ENCODE results near the gene TBCEL.

The TBCEL gene

DNA sequence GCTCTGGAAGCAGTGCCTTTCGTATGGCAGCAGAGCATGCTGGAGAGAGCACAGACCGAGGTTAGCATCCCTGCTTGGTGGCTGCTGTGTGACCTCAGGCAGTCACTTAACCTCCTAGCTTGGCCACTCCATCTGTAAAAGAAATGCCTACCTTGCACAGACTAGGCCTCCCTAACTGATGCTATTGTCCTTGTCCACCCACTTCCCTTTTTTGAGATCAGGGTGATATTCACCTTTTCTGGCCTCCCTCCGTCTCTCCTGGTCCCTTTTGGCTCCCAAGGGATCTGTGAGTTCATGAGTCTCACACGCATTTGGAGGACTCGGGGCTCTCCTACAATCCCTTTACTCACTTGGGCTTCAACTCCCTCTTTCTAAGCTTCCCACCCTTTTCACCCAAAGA lies 114.4 kb downstream of the TBCEL start:
- H3K4me3 ChIP-seq (ENCODE audit: low read depth, low read length): no peak overlapping the region
- no peaks in the 10 kb centered on the region for H3K27me3 ChIP-seq (ENCODE audit: insufficient read depth, low read length)
- no peaks in the 10 kb centered on the region for H3K36me3 ChIP-seq (ENCODE audit: insufficient read depth, low read length)
- no peak overlapping the region for H3K27ac ChIP-seq (ENCODE audit: low read depth, low read length)
- H2AFZ ChIP-seq (ENCODE audit: low read length, unreplicated experiment): no peak overlapping the region
- H3K4me1 ChIP-seq (ENCODE audit: control insufficient read depth, insufficient read depth, low read length, unreplicated experiment): no peaks in the 10 kb centered on the region
- no peaks in the 10 kb centered on the region for H3K79me2 ChIP-seq (ENCODE audit: control insufficient read depth, insufficient read depth, low read length, unreplicated experiment)

GRCh38 chr11:121140369-121140768 lies 116.5 kb downstream of the TBCEL start:
- peaks cover 3% of the 10 kb centered on the region; the same call in 1 of the 2 replicates for H3K27me3 ChIP-seq (ENCODE audit: insufficient read depth, low read length)
- no peak overlapping the region for H3K4me3 ChIP-seq (ENCODE audit: low read depth, low read length)
- no peaks in the 10 kb centered on the region for H3K36me3 ChIP-seq (ENCODE audit: insufficient read depth, low read length)
- no peaks in the 10 kb centered on the region for H3K79me2 ChIP-seq (ENCODE audit: control insufficient read depth, insufficient read depth, low read length, unreplicated experiment)
- no peak overlapping the region for H3K27ac ChIP-seq (ENCODE audit: low read depth, low read length)
- H2AFZ ChIP-seq (ENCODE audit: low read length, unreplicated experiment): no peak overlapping the region
- H3K4me1 ChIP-seq (ENCODE audit: control insufficient read depth, insufficient read depth, low read length, unreplicated experiment): no peaks in the 10 kb centered on the region
